Globus pallidus (tissue), 1 donor: ENCODE results near the gene LMCD1.
A peak's percentile ranks its signal among the peaks of the same experiment; 100 is the strongest.

Experiments
- DNase-seq: peaks from one replicate; pipeline ENCODE4 v3.0.0-alpha.2; 2015; ENCODE audit warnings: low spot score

LMCD1 gene

GRCh38 chr3:8501371-8502131 is at the start of gene LMCD1:
Gene LMCD1 (plus strand): TSS chr3:8501823. CDS start chr3:8501939, 116 bp downstream.
- peak; percentile 97 for DNase-seq

- no peak for DNase-seq
These were observed 49.5 kb upstream of the LMCD1 start for GRCh38 chr3:8452112-8452511.

GRCh38 chr3:8453153-8453552 is 48.5 kb upstream of the LMCD1 start:
- DNase-seq, result no peak

- no peak for DNase-seq
These were observed 45.9 kb upstream of the LMCD1 start for GRCh38 chr3:8455526-8456411.

- DNase-seq, result no peak
These were observed 45.2 kb upstream of the LMCD1 start for GRCh38 chr3:8456412-8456811.

GRCh38 chr3:8457039-8457438 is 44.6 kb upstream of the LMCD1 start:
- no peak for DNase-seq

GRCh38 chr3:8458238-8458661 is 43.4 kb upstream of the LMCD1 start:
- no peak for DNase-seq

- DNase-seq, result no peak
These were observed 42.9 kb upstream of the LMCD1 start for GRCh38 chr3:8458711-8459110.

- no peak for DNase-seq
These were observed 41.4 kb upstream of the LMCD1 start for GRCh38 chr3:8460050-8460708.

GRCh38 chr3:8460815-8461456 is 40.7 kb upstream of the LMCD1 start:
- no peak for DNase-seq

- peak; percentile 58 for DNase-seq
These were observed 37.0 kb upstream of the LMCD1 start for GRCh38 chr3:8464668-8465067.

GRCh38 chr3:8466526-8466925 is 35.1 kb upstream of the LMCD1 start:
- DNase-seq, result no peak

GRCh38 chr3:8470801-8471200 is 30.8 kb upstream of the LMCD1 start:
- DNase-seq, result no peak

- DNase-seq, result no peak
These were observed 29.1 kb upstream of the LMCD1 start for GRCh38 chr3:8472549-8472948.

GRCh38 chr3:8473029-8473428 is 28.6 kb upstream of the LMCD1 start:
- DNase-seq, result no peak

- DNase-seq, result no peak
These were observed 27.6 kb upstream of the LMCD1 start for GRCh38 chr3:8473990-8474389.

GRCh38 chr3:8474991-8475390 is 26.6 kb upstream of the LMCD1 start:
- DNase-seq, result no peak

GRCh38 chr3:8480699-8481098 is 20.9 kb upstream of the LMCD1 start:
- DNase-seq, result no peak

- no peak for DNase-seq
These were observed 20.2 kb upstream of the LMCD1 start for GRCh38 chr3:8481380-8481779.

- DNase-seq, result no peak
These were observed 19.4 kb upstream of the LMCD1 start for GRCh38 chr3:8482263-8482662.

- DNase-seq, result peak; percentile 91
These were observed 18.5 kb upstream of the LMCD1 start for GRCh38 chr3:8482960-8483665.
